KMS-11 (cell line): ENCODE data around the gene RALB.
"Not testable (repeated sequence)": the region's sequence is repeated elsewhere in the genome, so short reads cannot be mapped to it uniquely, and the experiment has no call there.

Source experiments
- H2AFZ ChIP-seq: fragments of 200-600 bp; sonication (generic); 2 replicates; pipeline ENCODE4 v1.6.1; 2016; ENCODE audit warnings: antibody characterized with exemption, mixed run types, low read depth
- H3K27ac ChIP-seq: fragments of 200-600 bp; sonication (generic); 2 replicates; pipeline ENCODE4 v1.6.1; 2016; ENCODE audit warnings: mild to moderate bottlenecking, mixed run types
- H3K27me3 ChIP-seq: fragments of 200-600 bp; sonication (generic); 2 replicates; pipeline ENCODE4 v1.6.1; 2017; ENCODE audit warnings: mild to moderate bottlenecking, low read depth, mixed run types, moderate library complexity; ENCODE audit not compliant: insufficient read depth
- H3K36me3 ChIP-seq: fragments of 200-600 bp; sonication (generic); 2 replicates; pipeline ENCODE4 v1.6.1; 2017; ENCODE audit warnings: mild to moderate bottlenecking, mixed run types; ENCODE audit not compliant: insufficient read depth
- H3K4me1 ChIP-seq: fragments of 200-600 bp; sonication (generic); 2 replicates; pipeline ENCODE4 v1.6.1; 2016; ENCODE audit warnings: mild to moderate bottlenecking, low read depth, mixed run types; ENCODE audit not compliant: poor library complexity, severe bottlenecking
- H3K4me2 ChIP-seq: fragments of 200-600 bp; sonication (generic); 2 replicates; pipeline ENCODE4 v1.7.0; 2016; ENCODE audit warnings: mild to moderate bottlenecking, mixed run types
- H3K4me3 ChIP-seq: fragments of 200-600 bp; sonication (generic); IDR thresholded peaks from 2 replicates; pipeline ENCODE4 v1.6.1; 2017; ENCODE audit warnings: low read depth, low read length, mixed read lengths; ENCODE audit not compliant: insufficient read depth
- H3K79me2 ChIP-seq: fragments of 200-600 bp; sonication (generic); 2 replicates; pipeline ENCODE4 v1.6.1; 2016; ENCODE audit warnings: low read depth, mixed run types; ENCODE audit not compliant: insufficient read depth
- H3K9ac ChIP-seq: fragments of 200-600 bp; sonication (generic); 2 replicates; pipeline ENCODE4 v1.6.1; 2016; ENCODE audit warnings: mild to moderate bottlenecking, mixed run types
- H4K20me1 ChIP-seq: fragments of 200-600 bp; sonication (generic); 2 replicates; pipeline ENCODE4 v1.6.1; 2016; ENCODE audit warnings: mild to moderate bottlenecking, mixed run types; ENCODE audit not compliant: insufficient read depth
- TF ChIP-seq, protein P1 (sequence below): fragments of 200-600 bp; sonication (generic); conservative IDR thresholded peaks from 2 replicates; pipeline ENCODE4 v1.6.1; 2017; ENCODE audit warnings: low read depth, mild to moderate bottlenecking, antibody characterized with exemption, low read length, moderate library complexity, mixed read lengths

The RALB gene

DNA sequence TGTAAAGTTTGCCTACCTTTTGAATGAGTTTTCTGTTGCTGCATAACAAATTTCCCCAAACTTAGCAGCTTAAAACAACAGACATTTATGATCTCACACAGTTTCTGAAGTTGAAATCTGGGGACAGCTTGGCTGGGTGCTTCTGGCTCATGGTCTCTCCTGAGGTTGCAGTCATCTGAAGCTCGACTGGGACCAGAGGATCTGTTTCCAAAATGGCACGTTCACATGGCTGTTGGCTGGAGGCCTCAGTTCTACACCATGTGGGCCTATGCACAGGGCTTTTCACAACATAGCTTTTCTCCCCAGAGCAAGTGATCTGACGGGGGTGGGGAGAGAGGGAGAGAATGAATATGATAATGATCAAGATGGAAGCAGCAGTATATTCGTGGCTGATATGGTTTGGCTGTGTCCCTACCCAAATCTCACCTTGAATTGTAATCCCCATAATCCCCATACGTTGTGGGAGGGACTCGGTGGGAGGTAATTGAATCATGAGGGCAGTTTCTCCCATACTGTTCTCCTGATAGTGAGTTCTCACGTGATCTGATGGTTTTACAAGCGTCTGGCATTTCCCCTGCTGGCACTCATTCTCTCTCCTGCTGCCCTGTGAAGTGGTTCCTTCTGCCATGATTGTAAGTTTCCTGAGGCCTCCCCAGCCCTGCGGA lies 3.5 kb downstream of the RALB start:
- Histone ChIP-seq H3K4me3 (no peak overlapping the region), H3K27ac (no peak overlapping the region), H3K4me2 (no peak overlapping the region), H2AFZ (no peak overlapping the region), H3K79me2 (peaks cover 5% of the 10 kb centered on the region; the same call in 1 of the 2 replicates), H3K4me1 (peaks cover 33% of the 10 kb centered on the region), H4K20me1 (no peaks in the 10 kb centered on the region), H3K36me3 (no peaks in the 10 kb centered on the region), H3K9ac (no peak overlapping the region), H3K27me3 (no peaks in the 10 kb centered on the region)
- TF ChIP-seq, protein P1, sequence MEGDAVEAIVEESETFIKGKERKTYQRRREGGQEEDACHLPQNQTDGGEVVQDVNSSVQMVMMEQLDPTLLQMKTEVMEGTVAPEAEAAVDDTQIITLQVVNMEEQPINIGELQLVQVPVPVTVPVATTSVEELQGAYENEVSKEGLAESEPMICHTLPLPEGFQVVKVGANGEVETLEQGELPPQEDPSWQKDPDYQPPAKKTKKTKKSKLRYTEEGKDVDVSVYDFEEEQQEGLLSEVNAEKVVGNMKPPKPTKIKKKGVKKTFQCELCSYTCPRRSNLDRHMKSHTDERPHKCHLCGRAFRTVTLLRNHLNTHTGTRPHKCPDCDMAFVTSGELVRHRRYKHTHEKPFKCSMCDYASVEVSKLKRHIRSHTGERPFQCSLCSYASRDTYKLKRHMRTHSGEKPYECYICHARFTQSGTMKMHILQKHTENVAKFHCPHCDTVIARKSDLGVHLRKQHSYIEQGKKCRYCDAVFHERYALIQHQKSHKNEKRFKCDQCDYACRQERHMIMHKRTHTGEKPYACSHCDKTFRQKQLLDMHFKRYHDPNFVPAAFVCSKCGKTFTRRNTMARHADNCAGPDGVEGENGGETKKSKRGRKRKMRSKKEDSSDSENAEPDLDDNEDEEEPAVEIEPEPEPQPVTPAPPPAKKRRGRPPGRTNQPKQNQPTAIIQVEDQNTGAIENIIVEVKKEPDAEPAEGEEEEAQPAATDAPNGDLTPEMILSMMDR, result no peak

DNA sequence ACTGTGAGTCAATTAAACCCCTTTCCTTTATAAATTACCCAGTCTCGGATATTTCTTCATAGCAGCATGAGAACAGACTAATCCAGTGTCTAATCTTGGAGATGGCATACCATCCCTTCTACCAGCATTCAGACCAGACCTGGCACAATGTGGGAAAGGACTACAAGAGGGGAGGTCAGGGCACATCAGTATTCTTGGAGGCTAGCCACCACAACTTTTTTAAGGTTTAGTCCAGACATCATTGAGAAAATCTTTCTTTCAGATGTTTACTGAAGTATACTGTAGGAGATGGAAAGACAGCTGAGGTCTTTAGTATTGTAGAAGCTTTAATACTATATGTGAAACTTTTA lies 4.0 kb downstream of the RALB start:
- H3K36me3 ChIP-seq, result no peaks in the 10 kb centered on the region
- TF ChIP-seq, protein P1, result no peak
- no peaks in the 10 kb centered on the region for H4K20me1 ChIP-seq
- H2AFZ ChIP-seq, result no peak overlapping the region
- no peak overlapping the region for H3K27ac ChIP-seq
- no peak overlapping the region for H3K9ac ChIP-seq
- peaks cover 35% of the 10 kb centered on the region for H3K4me1 ChIP-seq
- no peaks in the 10 kb centered on the region for H3K27me3 ChIP-seq
- H3K79me2 ChIP-seq, result peaks cover 5% of the 10 kb centered on the region; the same call in 1 of the 2 replicates
- no peak overlapping the region for H3K4me3 ChIP-seq
- H3K4me2 ChIP-seq, result no peak overlapping the region

DNA sequence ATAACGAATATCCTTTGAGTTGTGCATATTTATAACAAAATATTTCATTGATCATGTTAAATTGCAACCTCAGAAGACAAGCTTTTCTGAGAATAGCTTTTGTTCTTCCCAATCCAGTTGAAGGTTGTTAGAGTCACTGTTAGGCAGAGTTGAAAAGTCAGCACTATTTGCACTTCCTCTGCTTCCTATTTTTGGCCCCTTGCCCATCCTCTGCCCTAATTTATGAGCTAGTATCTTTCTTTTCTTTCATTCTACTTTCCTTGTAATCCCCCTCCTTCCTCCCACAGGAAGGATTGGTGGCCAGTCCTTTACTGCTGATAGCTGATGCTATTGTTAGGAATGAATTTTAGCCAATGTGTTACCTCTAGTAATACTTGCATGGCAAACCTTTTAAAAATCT lies 4.9 kb downstream of the RALB start:
- no peak overlapping the region for H3K4me3 ChIP-seq
- H2AFZ ChIP-seq, result no peak overlapping the region
- no peak overlapping the region for H3K27ac ChIP-seq
- H3K79me2 ChIP-seq, result peaks cover 5% of the 10 kb centered on the region; the same call in 1 of the 2 replicates
- TF ChIP-seq, protein P1, result no peak
- H3K9ac ChIP-seq, result no peak overlapping the region
- H3K4me2 ChIP-seq, result peak overlapping the region; percentile 36; the same call in 1 of the 2 replicates
- peaks cover 41% of the 10 kb centered on the region for H3K4me1 ChIP-seq
- H3K27me3 ChIP-seq, result no peaks in the 10 kb centered on the region
- H3K36me3 ChIP-seq, result no peaks in the 10 kb centered on the region
- H4K20me1 ChIP-seq, result no peaks in the 10 kb centered on the region

DNA sequence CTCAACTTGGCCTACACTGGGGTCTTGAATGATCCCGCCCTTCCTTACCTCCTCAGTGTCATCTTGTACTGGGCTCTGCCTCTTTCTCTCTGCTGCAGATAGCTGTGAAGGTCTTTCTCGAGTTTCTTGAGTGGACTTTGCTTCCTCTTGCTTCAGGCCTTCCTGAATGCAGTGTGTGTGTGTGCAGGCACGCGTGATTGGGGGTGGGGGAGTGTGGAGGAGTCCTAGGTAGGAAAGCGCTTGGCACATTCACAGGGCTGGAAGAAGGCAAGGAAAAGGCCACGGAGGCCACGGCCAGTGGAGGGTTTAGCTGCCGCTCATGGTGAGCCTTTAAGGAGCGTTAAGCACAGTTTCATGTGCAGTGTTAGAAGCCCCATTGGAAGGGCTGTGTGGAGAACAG lies 5.5 kb downstream of the RALB start:
- Histone ChIP-seq H3K4me1 (peaks cover 44% of the 10 kb centered on the region), H3K9ac (no peak overlapping the region), H3K36me3 (no peaks in the 10 kb centered on the region), H3K27ac (no peak overlapping the region), H3K4me2 (no peak overlapping the region), H3K79me2 (peaks cover 5% of the 10 kb centered on the region; the same call in 1 of the 2 replicates), H4K20me1 (no peaks in the 10 kb centered on the region), H3K4me3 (no peak overlapping the region), H3K27me3 (no peaks in the 10 kb centered on the region), H2AFZ (no peak overlapping the region)
- TF ChIP-seq, protein P1, result no peak

DNA sequence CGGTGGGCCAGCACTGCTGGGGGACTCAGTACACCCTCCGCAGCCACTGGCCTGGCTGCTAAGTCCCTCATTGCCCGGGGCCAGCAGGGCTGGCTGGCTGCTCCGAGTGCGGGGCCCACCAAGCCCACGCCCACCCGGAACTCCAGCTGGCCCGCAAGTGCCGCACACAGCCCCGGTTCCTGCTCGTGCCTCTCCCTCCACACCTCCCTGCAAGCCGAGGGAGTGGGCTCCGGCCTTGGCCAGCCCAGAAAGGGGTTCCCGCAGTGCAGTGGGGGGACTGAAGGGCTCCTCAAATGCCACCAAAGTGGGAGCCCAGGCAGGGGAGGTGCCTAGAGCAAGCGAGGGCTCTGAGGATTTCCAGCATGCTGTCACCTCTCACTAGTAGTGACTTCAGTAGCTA lies 7.3 kb downstream of the RALB start:
- H3K4me2 ChIP-seq, H3K27me3 ChIP-seq, H4K20me1 ChIP-seq, H3K27ac ChIP-seq, H3K36me3 ChIP-seq, H3K79me2 ChIP-seq, H3K4me3 ChIP-seq, H3K9ac ChIP-seq, H2AFZ ChIP-seq: not testable (repeated sequence)
- peaks cover 37% of the 10 kb centered on the region for H3K4me1 ChIP-seq
